ENCODE measurements around the gene RAP1GAP2.

The RAP1GAP2 gene

DNA sequence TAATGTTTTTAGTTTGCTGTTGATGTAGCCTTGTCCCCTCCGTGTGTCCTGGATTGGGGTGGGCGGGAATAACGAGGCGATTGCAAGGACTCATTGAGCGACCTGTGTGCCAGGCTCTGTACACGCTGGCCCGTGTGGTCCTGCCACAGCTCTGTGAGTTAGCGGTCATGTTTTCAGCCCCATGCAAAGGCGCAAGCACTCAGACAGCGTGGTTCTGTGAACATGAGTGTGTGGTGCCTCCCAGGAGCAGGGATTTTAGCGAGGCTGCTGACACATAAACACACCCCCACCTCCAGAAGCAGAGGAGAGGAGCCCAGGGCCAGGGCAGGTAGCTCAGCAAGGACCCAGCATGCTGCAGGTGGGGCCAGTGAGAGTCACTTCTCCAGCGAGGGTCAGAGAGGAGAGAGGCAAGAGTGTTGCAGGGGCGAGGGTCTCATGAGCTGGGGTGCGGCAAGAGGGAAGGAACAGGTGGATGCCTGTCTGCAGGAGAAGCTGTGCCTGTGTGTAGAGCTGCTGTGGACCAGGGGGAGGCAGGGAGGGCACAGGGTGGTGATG, 151.8 kb downstream of the RAP1GAP2 start:
- in situ Hi-C loops (cut with MboI; ENCODE audit: low pct_unique_long_range_greater_than_20kb, low sequenced_read_pairs, unreplicated experiment): no loop called here
- TF ChIP-seq, protein P1, sequence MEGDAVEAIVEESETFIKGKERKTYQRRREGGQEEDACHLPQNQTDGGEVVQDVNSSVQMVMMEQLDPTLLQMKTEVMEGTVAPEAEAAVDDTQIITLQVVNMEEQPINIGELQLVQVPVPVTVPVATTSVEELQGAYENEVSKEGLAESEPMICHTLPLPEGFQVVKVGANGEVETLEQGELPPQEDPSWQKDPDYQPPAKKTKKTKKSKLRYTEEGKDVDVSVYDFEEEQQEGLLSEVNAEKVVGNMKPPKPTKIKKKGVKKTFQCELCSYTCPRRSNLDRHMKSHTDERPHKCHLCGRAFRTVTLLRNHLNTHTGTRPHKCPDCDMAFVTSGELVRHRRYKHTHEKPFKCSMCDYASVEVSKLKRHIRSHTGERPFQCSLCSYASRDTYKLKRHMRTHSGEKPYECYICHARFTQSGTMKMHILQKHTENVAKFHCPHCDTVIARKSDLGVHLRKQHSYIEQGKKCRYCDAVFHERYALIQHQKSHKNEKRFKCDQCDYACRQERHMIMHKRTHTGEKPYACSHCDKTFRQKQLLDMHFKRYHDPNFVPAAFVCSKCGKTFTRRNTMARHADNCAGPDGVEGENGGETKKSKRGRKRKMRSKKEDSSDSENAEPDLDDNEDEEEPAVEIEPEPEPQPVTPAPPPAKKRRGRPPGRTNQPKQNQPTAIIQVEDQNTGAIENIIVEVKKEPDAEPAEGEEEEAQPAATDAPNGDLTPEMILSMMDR (IDR thresholded peaks at IDR 0.05; ENCODE audit: extremely low read depth, insufficient read depth, missing control alignments): no peak
- no peak for DNase-seq (ENCODE audit: low spot score)

DNA sequence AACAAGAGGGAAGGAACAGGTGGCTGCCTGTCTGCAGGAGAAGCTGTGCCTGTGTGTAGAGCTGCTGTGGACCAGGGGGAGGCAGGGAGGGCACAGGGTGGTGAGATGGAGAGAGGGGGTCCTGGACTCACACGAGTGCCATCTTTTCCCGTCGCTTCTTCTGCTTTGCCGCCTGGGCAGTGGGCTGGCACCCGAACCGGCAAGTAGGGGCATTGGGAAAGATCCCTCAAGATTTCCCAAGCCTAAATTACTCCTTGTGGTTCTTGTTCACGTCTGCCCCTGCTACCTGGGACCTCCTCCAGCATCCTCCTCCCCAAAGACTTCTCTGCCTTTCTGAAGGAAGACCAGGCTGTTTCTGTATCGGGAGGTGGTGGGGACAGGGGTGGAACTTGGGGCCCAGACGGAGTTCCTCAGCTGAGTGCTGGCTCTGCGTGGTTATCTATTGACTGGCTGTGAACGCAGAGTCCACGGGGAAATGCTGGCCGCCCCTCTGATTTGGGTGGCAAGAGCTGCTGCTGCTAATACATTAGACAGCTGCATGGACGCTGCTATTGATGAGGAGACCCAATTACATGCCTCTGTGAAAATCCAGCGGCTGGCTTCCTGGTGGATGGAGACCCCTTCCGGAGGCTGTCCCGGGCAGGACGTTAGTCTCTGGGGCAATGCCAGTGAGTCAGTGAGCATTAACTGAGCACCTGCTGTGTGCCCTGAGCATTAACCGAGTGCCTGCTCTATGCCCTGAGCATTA, 152.7 kb downstream of the RAP1GAP2 start:
- TF ChIP-seq, protein P1 (IDR thresholded peaks at IDR 0.05; ENCODE audit: extremely low read depth, insufficient read depth, missing control alignments): no peak
- in situ Hi-C loops (cut with MboI; ENCODE audit: low pct_unique_long_range_greater_than_20kb, low sequenced_read_pairs, unreplicated experiment): no loop called here
- no peak for DNase-seq (ENCODE audit: low spot score)

DNA sequence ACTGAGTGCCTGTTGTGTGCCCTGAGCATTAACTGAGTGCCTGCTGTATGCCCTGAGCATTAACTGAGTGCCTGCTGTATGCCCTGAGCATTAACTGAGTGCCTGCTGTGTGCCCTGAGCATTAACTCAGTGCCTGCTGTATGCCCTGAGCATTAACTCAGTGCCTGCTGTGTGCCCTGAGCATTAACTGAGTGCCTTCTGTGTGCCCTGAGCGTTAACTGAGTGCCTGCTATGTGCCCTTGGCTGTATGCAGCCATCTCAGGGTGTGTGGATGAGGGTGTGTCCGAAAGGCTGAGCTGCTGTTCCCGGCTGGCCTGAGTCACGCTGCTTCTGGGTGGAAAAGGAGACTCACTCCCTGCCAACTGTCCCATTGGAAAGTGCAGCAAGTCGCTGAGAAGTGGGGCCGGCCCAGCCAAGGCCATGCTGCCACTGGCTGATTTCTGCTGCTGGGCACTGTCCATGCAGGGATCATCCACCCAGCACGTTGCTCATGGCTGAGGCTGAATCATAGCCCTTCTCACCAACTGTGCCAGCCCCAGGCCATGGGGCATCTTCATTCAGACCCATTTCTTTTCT, 153.3 kb downstream of the RAP1GAP2 start:
- TF ChIP-seq, protein P1 (IDR thresholded peaks at IDR 0.05; ENCODE audit: extremely low read depth, insufficient read depth, missing control alignments): no peak
- no peak for DNase-seq (ENCODE audit: low spot score)
- in situ Hi-C loops (cut with MboI; ENCODE audit: low pct_unique_long_range_greater_than_20kb, low sequenced_read_pairs, unreplicated experiment): no loop called here

DNA sequence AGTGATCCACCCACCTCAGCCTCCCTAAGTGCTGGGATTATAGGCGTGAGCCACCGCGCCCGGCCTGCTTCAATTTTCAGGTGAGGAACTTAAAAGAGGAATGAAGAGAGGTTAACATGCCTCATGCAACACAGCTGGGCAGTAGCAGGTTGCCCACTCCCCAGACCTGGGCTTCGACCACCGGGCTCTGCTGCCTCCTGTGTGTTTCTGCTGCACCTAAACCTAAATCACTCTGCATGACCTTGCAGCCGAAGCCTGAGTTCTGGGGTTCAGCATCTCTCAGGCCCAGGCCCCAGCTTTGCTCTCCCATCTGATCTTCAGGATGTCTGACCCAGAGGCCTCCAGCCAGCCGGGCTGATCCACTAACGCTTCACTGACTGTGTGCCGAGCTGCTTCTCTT, 154.6 kb downstream of the RAP1GAP2 start:
- in situ Hi-C loops (cut with MboI; ENCODE audit: low pct_unique_long_range_greater_than_20kb, low sequenced_read_pairs, unreplicated experiment): no loop called here
- TF ChIP-seq, protein P1 (IDR thresholded peaks at IDR 0.05; ENCODE audit: extremely low read depth, insufficient read depth, missing control alignments): no peak
- no peak for DNase-seq (ENCODE audit: low spot score)

DNA sequence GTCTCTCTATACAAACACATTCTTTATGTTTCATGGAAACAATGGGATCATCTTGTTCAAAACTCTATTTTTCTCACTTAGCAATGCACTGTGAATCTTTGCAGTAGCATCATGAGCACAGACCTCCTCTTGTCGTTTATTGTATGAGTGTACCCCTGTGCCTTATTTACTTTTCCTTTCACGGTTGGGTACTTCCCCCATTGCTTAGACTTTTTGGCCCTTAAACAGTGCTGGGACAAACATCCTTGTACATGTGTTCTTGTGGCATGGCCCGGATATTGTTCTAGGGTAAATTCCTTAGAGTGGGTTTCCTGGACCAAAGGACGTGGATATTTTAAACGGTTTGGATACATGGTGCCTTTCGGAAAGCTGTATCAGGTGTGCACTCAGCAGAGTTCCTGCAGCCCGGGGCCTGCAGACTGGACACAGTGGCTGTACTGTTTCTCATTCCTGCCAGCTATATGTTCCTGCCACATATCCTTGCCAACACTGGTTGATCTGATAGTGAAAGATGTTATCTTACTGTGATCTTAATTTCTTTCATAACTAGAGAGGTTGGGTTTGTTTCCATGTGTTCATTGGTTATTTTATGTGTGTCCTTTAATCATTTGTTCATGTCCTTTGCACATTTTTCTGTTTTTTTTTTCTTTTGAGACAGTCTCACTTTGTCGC, 156.1 kb downstream of the RAP1GAP2 start:
- TF ChIP-seq, protein P1 (IDR thresholded peaks at IDR 0.05; ENCODE audit: extremely low read depth, insufficient read depth, missing control alignments): no peak
- DNase-seq (ENCODE audit: low spot score): no peak
- in situ Hi-C loops (cut with MboI; ENCODE audit: low pct_unique_long_range_greater_than_20kb, low sequenced_read_pairs, unreplicated experiment): no loop called here

DNA sequence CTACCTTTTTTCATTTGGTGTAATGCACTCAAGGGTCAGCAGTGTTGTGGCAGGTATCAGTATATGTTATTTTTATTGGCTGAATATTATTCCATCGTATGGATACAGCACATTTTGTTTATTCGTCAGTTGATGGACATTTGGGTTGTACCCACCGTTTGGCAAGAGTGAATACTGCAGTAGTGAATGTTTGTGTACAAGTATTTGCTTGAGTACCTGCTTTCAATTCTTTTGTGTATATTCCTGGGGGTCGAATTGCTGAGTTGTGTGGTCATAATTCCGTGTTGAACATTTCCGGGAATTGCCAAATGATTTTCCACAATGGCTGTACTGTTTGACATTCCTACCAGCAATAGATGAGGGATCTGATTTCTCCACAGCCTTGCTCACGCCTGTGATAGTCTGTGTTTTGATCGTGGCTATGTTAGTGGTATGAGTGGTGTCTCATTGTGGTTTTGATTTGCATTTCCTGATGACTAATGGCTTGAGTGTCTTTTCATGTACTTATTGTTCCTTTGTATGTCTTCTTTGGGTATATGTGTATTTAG, 158.7 kb downstream of the RAP1GAP2 start:
- TF ChIP-seq, protein P1 (IDR thresholded peaks at IDR 0.05; ENCODE audit: extremely low read depth, insufficient read depth, missing control alignments): no peak
- in situ Hi-C loops (cut with MboI; ENCODE audit: low pct_unique_long_range_greater_than_20kb, low sequenced_read_pairs, unreplicated experiment): no loop called here
- DNase-seq (ENCODE audit: low spot score): peak; percentile 36
